Mesothelial cell of epicardium (in vitro differentiated cells): ENCODE results near the gene TSKU. TPM values are rescaled to one million over a fixed set of nuclear protein-coding genes. Genes with fewer than 3 reads are reported as not detected.

Experiments used
- DNase-seq, 2 experiments: peaks; one replicate each; pipeline ENCODE4 v3.0.0; 2021; ENCODE audit warnings: low spot score in 2 of 2; ENCODE audit not compliant: unreplicated experiment in 2 of 2
- H3K27ac Mint-ChIP-seq: 2 replicates; pipeline ENCODE4 v1.8.0; 2021; ENCODE audit warnings: mixed read lengths
- H3K27me3 Mint-ChIP-seq: 2 replicates; pipeline ENCODE4 v1.8.0; 2021; ENCODE audit warnings: low read depth, mixed read lengths
- H3K36me3 Mint-ChIP-seq: 2 replicates; pipeline ENCODE4 v1.8.0; 2021; ENCODE audit warnings: mixed read lengths
- H3K4me1 Mint-ChIP-seq: 2 replicates; pipeline ENCODE4 v1.8.0; 2021; ENCODE audit warnings: mixed read lengths
- H3K4me3 Mint-ChIP-seq: 2 replicates; pipeline ENCODE4 v1.8.0; 2021; ENCODE audit warnings: mild to moderate bottlenecking, moderate library complexity, mixed read lengths
- H3K9me3 Mint-ChIP-seq: 2 replicates; pipeline ENCODE4 v1.8.0; 2021; ENCODE audit warnings: mixed read lengths
- total RNA-seq: library from RNA; stranded (reverse); gene quantifications from 3 replicates; pipeline ENCODE4 v1.2.1, GENCODE V29; 2021
- TF ChIP-seq, protein P1 (sequence below): fragments of 200-600 bp; sonication (generic); IDR thresholded peaks from one replicate; pipeline ENCODE4 v1.5.0; 2021; ENCODE audit warnings: antibody characterized with exemption; ENCODE audit not compliant: unreplicated experiment

TSKU gene
- total RNA-seq, 1 donor from 2014 or later, result 42.8 TPM

DNA sequence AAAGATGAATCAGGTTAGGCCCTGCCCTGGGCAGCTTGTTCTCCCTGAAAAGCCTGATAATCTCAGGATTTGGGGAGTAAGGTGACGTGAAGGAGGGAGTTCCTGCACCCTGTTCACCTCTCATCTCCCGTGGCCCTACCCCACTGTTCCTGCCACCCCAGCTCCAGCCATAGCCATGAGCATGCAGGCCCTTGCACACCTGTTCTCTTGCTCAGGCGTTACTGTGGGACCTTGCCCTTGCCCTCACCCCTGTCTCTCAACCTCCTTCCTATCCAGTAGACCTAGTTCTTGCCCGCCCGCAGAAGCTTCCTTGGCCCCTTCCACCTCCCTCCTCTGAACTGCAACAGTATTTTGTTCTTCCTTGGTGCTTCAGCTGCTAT, 15.0 kb downstream of the TSKU start:
- Mint-ChIP-seq H3K4me1 (peaks cover 10% of the 10 kb centered on the region), H3K27ac (no peak overlapping the region), H3K27me3 (no peaks in the 10 kb centered on the region), H3K9me3 (no peaks in the 10 kb centered on the region), H3K4me3 (no peak overlapping the region), H3K36me3 (peaks cover 2% of the 10 kb centered on the region)
- TF ChIP-seq, protein P1, sequence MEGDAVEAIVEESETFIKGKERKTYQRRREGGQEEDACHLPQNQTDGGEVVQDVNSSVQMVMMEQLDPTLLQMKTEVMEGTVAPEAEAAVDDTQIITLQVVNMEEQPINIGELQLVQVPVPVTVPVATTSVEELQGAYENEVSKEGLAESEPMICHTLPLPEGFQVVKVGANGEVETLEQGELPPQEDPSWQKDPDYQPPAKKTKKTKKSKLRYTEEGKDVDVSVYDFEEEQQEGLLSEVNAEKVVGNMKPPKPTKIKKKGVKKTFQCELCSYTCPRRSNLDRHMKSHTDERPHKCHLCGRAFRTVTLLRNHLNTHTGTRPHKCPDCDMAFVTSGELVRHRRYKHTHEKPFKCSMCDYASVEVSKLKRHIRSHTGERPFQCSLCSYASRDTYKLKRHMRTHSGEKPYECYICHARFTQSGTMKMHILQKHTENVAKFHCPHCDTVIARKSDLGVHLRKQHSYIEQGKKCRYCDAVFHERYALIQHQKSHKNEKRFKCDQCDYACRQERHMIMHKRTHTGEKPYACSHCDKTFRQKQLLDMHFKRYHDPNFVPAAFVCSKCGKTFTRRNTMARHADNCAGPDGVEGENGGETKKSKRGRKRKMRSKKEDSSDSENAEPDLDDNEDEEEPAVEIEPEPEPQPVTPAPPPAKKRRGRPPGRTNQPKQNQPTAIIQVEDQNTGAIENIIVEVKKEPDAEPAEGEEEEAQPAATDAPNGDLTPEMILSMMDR, result no peak
- no peak for DNase-seq

DNA sequence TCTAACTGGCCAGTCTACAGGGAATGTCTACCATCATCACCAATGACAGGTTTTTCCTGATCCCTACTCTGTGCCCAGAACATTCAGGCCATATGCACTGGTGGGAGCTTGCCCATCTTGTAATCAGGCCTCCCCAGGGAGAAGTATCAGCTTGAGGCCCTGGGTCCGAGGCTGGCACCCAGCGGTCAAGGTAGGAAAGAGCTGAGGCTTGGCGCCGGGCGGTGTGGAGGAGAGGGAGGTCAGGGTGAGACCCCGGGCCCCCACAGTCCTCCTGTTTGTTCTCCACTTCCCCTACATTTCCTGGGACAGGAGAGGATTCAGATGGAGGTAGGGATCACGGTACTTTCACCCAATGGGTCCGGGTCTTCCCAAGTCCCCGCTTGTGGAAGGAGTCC, 15.5 kb downstream of the TSKU start:
- DNase-seq, result no peak
- Mint-ChIP-seq H3K4me1 (peaks cover 5% of the 10 kb centered on the region), H3K27ac (no peak overlapping the region), H3K9me3 (no peaks in the 10 kb centered on the region), H3K36me3 (peaks cover 2% of the 10 kb centered on the region), H3K27me3 (no peaks in the 10 kb centered on the region), H3K4me3 (peak overlapping the region; percentile 28)
- TF ChIP-seq, protein P1, result no peak

DNA sequence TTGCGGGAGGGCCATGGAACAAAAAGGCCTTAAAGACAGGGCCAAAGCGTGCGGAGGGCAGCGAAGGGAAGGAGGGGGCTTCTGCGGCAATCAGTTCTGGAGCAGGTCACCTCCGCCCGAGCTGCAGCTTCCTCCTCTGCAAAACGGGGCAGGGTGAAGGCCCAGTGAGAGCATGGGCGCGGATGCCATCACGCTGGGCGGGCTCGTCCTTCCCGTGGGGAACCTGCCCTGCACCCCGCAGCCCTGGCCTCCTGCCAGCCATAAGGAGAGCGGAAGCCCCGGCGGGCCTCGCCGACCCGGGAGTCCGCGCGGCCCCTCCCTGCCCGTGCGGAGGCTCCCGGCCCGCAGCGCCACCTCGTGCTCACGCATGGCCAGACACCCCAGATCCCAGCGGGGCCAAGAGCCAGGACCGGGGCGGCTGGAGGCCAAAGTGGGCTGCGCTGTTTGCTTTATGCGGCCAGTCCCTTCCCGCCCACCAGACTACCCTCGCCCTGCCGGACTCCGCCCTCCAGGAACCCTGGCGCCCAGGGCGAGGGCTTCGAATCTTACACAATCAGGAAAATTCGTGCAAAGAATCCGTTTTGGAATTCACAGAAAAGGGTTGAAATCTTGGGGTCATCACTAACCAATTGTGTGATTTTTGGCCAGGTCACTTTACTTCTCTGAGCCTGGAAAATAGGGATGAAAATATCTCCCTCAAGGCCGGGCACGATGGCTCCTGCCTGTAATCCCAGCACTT, 16.1 kb downstream of the TSKU start:
- peak; percentile 75 to 86 for DNase-seq
- no peaks in the 10 kb centered on the region for H3K27me3 Mint-ChIP-seq
- peaks cover 5% of the 10 kb centered on the region for H3K4me1 Mint-ChIP-seq
- H3K4me3 Mint-ChIP-seq, result peak overlapping the region; percentile 42
- TF ChIP-seq, protein P1, result peak; percentile 87
- no peak overlapping the region for H3K27ac Mint-ChIP-seq
- no peaks in the 10 kb centered on the region for H3K9me3 Mint-ChIP-seq
- peaks cover 2% of the 10 kb centered on the region for H3K36me3 Mint-ChIP-seq

DNA sequence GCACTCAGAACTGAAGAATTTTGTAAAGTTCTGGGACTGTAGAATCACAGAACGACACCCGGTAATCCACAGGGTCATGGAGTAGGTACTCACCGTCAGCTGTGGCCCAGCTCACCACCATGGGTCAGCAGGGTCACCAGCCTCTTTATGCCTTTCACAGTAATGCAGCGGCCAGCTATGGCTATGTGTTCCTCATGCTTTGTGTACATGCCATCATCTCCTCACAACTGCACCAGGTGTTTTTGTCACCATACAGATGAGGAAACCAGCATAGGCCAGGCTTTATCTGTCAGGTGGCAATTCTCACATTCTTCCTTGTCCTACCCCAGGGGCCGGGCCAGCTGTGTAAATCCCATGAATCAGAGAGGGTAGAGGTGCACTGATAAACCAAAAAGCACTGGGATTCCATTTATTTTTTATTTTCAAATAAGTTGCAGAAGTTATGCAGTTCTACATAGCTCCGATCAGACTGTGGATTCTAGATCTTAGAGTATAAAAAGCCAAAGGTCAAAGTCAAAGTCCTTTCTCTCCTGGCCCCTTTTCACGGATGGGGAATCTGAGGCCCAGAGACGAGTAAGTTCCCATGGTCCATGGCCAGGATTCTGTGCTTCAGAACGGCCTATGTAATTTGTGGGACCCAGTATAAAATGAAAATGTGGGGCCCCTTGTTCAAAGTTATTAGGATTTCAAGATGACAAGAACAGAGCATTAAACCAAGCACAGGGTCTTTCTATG, 17.5 kb downstream of the TSKU start:
- H3K9me3 Mint-ChIP-seq, result no peaks in the 10 kb centered on the region
- no peak overlapping the region for H3K27ac Mint-ChIP-seq
- H3K4me1 Mint-ChIP-seq, result peaks cover 3% of the 10 kb centered on the region
- TF ChIP-seq, protein P1, result no peak
- DNase-seq, result no peak
- H3K36me3 Mint-ChIP-seq, result peaks cover 2% of the 10 kb centered on the region
- no peaks in the 10 kb centered on the region for H3K27me3 Mint-ChIP-seq
- H3K4me3 Mint-ChIP-seq, result no peak overlapping the region

DNA sequence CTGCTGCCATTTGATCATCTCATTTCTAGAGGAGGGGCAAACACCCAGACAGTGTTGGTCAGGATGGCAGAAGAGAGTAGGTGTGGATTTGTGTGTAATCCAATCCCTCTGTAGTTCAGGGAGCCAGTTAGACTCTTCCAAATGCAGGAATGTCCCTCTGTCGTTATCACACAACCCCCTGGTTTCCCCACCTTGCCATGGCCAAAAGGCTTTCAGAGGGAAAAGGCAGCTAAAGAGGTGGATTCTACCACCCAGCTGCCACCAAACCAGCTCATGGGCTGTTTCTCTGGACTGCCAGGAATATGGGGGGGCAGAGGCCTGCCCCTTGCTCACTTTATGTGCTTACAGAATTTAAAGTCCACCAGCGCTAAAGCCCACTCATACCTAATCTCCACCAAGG, 18.1 kb downstream of the TSKU start:
- TF ChIP-seq, protein P1, result no peak
- no peak for DNase-seq
- peaks cover 2% of the 10 kb centered on the region for H3K36me3 Mint-ChIP-seq

More for the DNA sequence above, 18.1 kb downstream of the TSKU start:
- H3K27ac Mint-ChIP-seq, result no peak overlapping the region
- no peaks in the 10 kb centered on the region for H3K27me3 Mint-ChIP-seq
- no peak overlapping the region for H3K4me3 Mint-ChIP-seq
- H3K4me1 Mint-ChIP-seq, result peaks cover 3% of the 10 kb centered on the region
- H3K9me3 Mint-ChIP-seq, result no peaks in the 10 kb centered on the region
